Sigmoid colon (tissue), 7 donors: ENCODE data around the gene PIGR. TPM values are rescaled to one million over a fixed set of nuclear protein-coding genes. Genes with fewer than 3 reads are reported as not detected.
A peak's percentile ranks its signal among the peaks of the same experiment; 100 is the strongest.

Source experiments
- DNase-seq: peaks from one replicate; pipeline ENCODE4 v3.0.0-alpha.2; 2019
- H3K27ac ChIP-seq, 4 donors: fragments of 200-600 bp; sonication (generic); one replicate each; pipeline ENCODE4 v1.5.1; 2016 to 2019; ENCODE audit warnings: mild to moderate bottlenecking in 1 of 4
- H3K27me3 ChIP-seq, 3 donors: fragments of 200-600 bp; sonication (generic); one replicate each; pipeline ENCODE4 v1.5.1; 2019; ENCODE audit warnings: mild to moderate bottlenecking in 1 of 3
- H3K36me3 ChIP-seq, 4 donors: fragments of 200-600 bp; sonication (generic); one replicate each; pipeline ENCODE4 v1.5.1; 2016 to 2019
- H3K4me1 ChIP-seq, 4 donors: fragments of 200-600 bp; sonication (generic); one replicate each; pipeline ENCODE4 v1.5.1; 2017 to 2019
- H3K4me3 ChIP-seq, 4 donors: fragments of 200-600 bp; sonication (generic); one replicate each; pipeline ENCODE4 v1.5.1; 2017 to 2019; ENCODE audit warnings: mild to moderate bottlenecking in 2 of 4, moderate library complexity in 1 of 4
- H3K9me3 ChIP-seq, 4 donors: fragments of 200-600 bp in 3 of 4; sonication (generic) in 3 of 4; one replicate each; pipeline versions ENCODE4 v1.5.1 to v1.6.1; 2013 to 2019
- CTCF ChIP-seq, 4 experiments: fragments of 450-650 bp in 3 of 4; fragments of 200-600 bp in 1 of 4; IDR thresholded peaks; one replicate each; pipeline ENCODE4 v1.5.1; 2016 to 2019; ENCODE audit warnings: antibody characterized with exemption in 4 of 4, mild to moderate bottlenecking in 3 of 4, moderate library complexity in 2 of 4
- EP300 ChIP-seq, 4 donors: sonication (generic); formaldehyde crosslinking; IDR thresholded peaks; one replicate each; pipeline ENCODE4 v1.6.1; 2017; ENCODE audit warnings: antibody characterized with exemption in 4 of 4
- POLR2A ChIP-seq, 2 donors: fragments of 450-650 bp; IDR thresholded peaks; one replicate each; pipeline ENCODE4 v1.6.1; 2016; ENCODE audit warnings: antibody characterized with exemption in 2 of 2, mild to moderate bottlenecking in 2 of 2, moderate library complexity in 2 of 2
- POLR2AphosphoS5 ChIP-seq, 4 donors: sonication (generic); formaldehyde crosslinking; IDR thresholded peaks; one replicate each; pipeline ENCODE4 v1.6.1; 2017; ENCODE audit warnings: antibody characterized with exemption in 4 of 4
- WGBS, 2 donors: extraction: QIAGEN DNeasy Blood & Tissue Kit; methylation state at CpG; one replicate each; pipeline ENCODE4 v1.1.7; 2013; 5-methylcytosine and 5-hydroxymethylcytosine counted together
- intact Hi-C: fragments of 100-400 bp; cut with DNase I; formaldehyde crosslinking; loops from one replicate; pipeline ENCODE4 v1.15.1; 2023
- polyA plus RNA-seq, 3 donors: library from polyadenylated mRNA; stranded (reverse); fragments of 200-250 nt; gene quantifications; one replicate each; pipeline ENCODE4 v1.2.3, GENCODE V29; 2013
- total RNA-seq, 4 donors: library from RNA; depleted of rRNA; stranded (reverse); fragments of >200 nt; gene quantifications; one replicate each; pipeline ENCODE4 v1.1.0, GENCODE V29; 2016
- donor health status: healthy with polysubstance abuse.
- donor health status: Bipolar disorder and iron deficiency.
- donor health status: healthy.

PIGR gene
- total and polyA plus RNA-seq, 7 donors: 0.16 to 3,648 (median 86.3) TPM; not detected in 1

DNA sequence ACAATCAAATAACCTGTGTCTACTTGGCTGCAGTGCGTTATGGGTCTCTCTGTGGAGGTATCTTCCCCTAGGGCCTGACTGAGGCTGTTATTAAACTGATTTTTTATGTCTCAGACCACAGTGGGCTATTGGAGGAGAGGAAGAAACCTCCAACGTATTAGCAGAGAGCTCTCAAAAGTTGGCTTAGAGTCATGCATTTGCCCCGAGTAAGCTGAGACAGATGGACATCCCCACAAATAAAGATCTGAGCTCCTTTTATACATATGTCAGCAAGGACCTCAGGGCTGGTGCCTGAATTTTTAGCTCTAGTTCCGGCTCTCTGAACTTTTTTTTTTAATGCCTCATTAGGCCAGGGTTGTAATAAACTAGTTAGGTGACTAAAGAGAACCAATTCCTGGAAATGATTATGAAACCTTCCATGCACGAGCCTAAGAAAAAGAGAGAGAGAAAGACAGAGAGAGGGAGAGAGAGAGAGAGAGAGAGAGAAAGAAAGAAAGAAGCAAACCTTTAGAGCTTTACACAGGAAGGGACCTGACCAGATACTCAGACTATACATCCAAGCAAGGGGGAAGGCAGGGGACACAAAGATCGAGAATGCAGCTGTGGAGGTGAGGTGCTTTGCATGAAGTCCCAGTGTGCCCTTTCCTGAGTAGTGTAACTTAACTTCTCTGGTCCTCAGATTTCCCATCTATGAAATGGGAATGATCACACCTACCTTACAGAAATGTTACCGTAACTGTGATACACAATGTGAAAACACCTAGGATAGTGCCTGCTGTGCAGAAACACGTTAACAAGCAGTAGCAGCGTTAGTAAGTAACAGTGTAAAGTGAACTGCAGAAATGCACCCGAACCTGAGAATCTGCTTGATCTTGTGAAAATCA is 8.4 kb upstream of the PIGR start:
- TF ChIP-seq CTCF (IDR thresholded peaks at IDR 0.05) (no peak), POLR2AphosphoS5 (IDR thresholded peaks at IDR 0.05) (no peak), POLR2A (IDR thresholded peaks at IDR 0.05) (no peak), EP300 (IDR thresholded peaks at IDR 0.05) (no peak)
- no peaks in the 10 kb centered on the region for H3K27me3 ChIP-seq
- intact Hi-C loops: no loop called here
- DNase-seq: no peak
- no peaks in the 10 kb centered on the region for H3K9me3 ChIP-seq
- H3K4me3 ChIP-seq: no peak overlapping the region
- peak overlapping the region in 1 of 4 donors; percentile 47 for H3K27ac ChIP-seq
- H3K36me3 ChIP-seq: no peaks in the 10 kb centered on the region
- peaks cover 0 to 26% (median 5%) of the 10 kb centered on the region in 4 donors for H3K4me1 ChIP-seq
- WGBS, 2 donors: 21 to 64% methylated on average over 10 of the region's 10 CpGs

GRCh38 chr1:206953626-206954025 is 7.4 kb upstream of the PIGR start:
- TF ChIP-seq POLR2A (IDR thresholded peaks at IDR 0.05) (no peak), CTCF (IDR thresholded peaks at IDR 0.05) (no peak), POLR2AphosphoS5 (IDR thresholded peaks at IDR 0.05) (no peak), EP300 (IDR thresholded peaks at IDR 0.05) (no peak)
- Histone ChIP-seq H3K4me1 (peaks cover 0 to 26% (median 5%) of the 10 kb centered on the region in 4 donors), H3K9me3 (no peaks in the 10 kb centered on the region), H3K36me3 (no peaks in the 10 kb centered on the region), H3K4me3 (no peak overlapping the region), H3K27ac (no peak overlapping the region), H3K27me3 (no peaks in the 10 kb centered on the region)
- DNase-seq: no peak
- WGBS, 2 donors: 74 to 94% methylated on average over 2 of the region's 2 CpGs
- intact Hi-C loops: no loop called here

- Histone ChIP-seq H3K4me1 (peaks cover 0 to 26% (median 5%) of the 10 kb centered on the region in 4 donors), H3K4me3 (no peak overlapping the region), H3K9me3 (no peaks in the 10 kb centered on the region), H3K27me3 (no peaks in the 10 kb centered on the region), H3K36me3 (no peaks in the 10 kb centered on the region), H3K27ac (no peak overlapping the region)
- WGBS, 2 donors: 17 to 71% methylated on average over 3 of the region's 3 CpGs
- intact Hi-C loops: no loop called here
- TF ChIP-seq POLR2A (IDR thresholded peaks at IDR 0.05) (no peak), EP300 (IDR thresholded peaks at IDR 0.05) (no peak), CTCF (IDR thresholded peaks at IDR 0.05) (no peak), POLR2AphosphoS5 (IDR thresholded peaks at IDR 0.05) (no peak)
- no peak for DNase-seq
Observed at GRCh38 chr1:206953126-206953525, 6.9 kb upstream of the PIGR start.

DNA sequence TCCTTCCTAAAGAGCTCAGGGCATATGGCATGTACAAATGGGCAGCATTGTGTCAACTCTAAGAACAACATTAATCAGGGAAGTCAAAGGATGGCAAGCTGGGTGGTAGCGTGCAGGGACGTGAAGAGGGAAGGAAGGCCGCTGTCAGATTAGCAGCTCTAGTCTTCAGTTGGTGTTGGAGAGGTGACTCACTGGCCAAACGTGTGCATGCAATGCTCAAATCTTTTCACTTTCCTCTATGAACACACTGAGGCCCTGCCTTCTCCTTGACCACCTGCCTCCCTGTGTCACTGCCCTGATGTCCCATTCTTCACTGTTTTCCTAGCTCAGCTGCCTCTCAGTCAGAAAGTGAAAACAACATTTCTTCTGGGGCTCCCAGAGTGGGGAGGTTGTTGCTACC is 5.9 kb upstream of the PIGR start:
- intact Hi-C loops: no loop called here
- peak overlapping the region in 1 of 4 donors; percentile 7 for H3K27ac ChIP-seq
- H3K27me3 ChIP-seq: no peaks in the 10 kb centered on the region
- no peaks in the 10 kb centered on the region for H3K36me3 ChIP-seq
- no peaks in the 10 kb centered on the region for H3K9me3 ChIP-seq
- no peak for DNase-seq
- 7 to 52% methylated on average over 4 of the region's 4 CpGs for WGBS, 2 donors
- TF ChIP-seq POLR2A (IDR thresholded peaks at IDR 0.05) (no peak), EP300 (IDR thresholded peaks at IDR 0.05) (no peak), CTCF (IDR thresholded peaks at IDR 0.05) (no peak), POLR2AphosphoS5 (IDR thresholded peaks at IDR 0.05) (no peak)
- H3K4me1 ChIP-seq: peaks cover 0 to 26% (median 5%) of the 10 kb centered on the region in 4 donors
- no peak overlapping the region for H3K4me3 ChIP-seq
